Measurements from ENCODE around the gene EDRF1. TPM values are rescaled to one million over a fixed set of nuclear protein-coding genes. Genes with fewer than 3 reads are reported as not detected.

Gene EDRF1
- total and polyA plus RNA-seq, 2 of the 4 experiments (the other 2 are of a cell fraction): 17.0 to 24.9 TPM

- H2BK5ac ChIP-seq (ENCODE audit: low read depth, low read length, poor library complexity, severe bottlenecking): no peak overlapping the region
- DNase-seq: no peak
- no TSS peak for BruUV-seq (replicated peaks)
- no peak overlapping the region for H3K4ac ChIP-seq (ENCODE audit: low read depth, low read length)
- no peak for ATAC-seq (ENCODE audit: low read depth)
- peaks cover 45% of the 10 kb centered on the region for H3K36me3 ChIP-seq (ENCODE audit: control insufficient read depth, insufficient read depth, low read length)
- peaks cover 3% of the 10 kb centered on the region for H3K9me1 ChIP-seq (ENCODE audit: insufficient read depth, low read length)
- no peaks in the 10 kb centered on the region for H3K27me3 ChIP-seq (ENCODE audit: control insufficient read depth, insufficient read depth, low read length)
- no peak overlapping the region for H3K4me2 ChIP-seq (ENCODE audit: low read depth, low read length)
- no peaks in the 10 kb centered on the region for H4K20me1 ChIP-seq (ENCODE audit: insufficient read depth, low read length)
- H3K18ac ChIP-seq (ENCODE audit: low read depth, low read length): no peak overlapping the region
- H4K91ac ChIP-seq (ENCODE audit: insufficient read depth, low read depth, low read length): no peak overlapping the region
- no peak overlapping the region for H2AFZ ChIP-seq (replicated peaks; ENCODE audit: low read length, poor library complexity)
- POLR2A ChIA-PET (ENCODE audit: unreplicated experiment): no interaction called here
- H4K8ac ChIP-seq (ENCODE audit: low read depth in 2 of 2, low read length in 2 of 2): no peak overlapping the region
- no peak overlapping the region for H3K56ac ChIP-seq (ENCODE audit: extremely low read depth, insufficient read depth, low read length)
- H2BK20ac ChIP-seq (ENCODE audit: low read depth, low read length): no peak overlapping the region
- no CpG with 5 or more reads among the region's 14 CpGs for WGBS, 2 experiments (ENCODE audit: extremely low coverage in 2 of 2, insufficient read length in 1 of 2)
- H3K14ac ChIP-seq (replicated peaks; ENCODE audit: low read depth, low read length): no peak overlapping the region
- no peak overlapping the region for H4K5ac ChIP-seq (ENCODE audit: low read depth, low read length)
- H3K27ac ChIP-seq (ENCODE audit: insufficient read depth, low read length): no peak overlapping the region
- no peak overlapping the region for H3K23ac ChIP-seq (ENCODE audit: low read depth, low read length)
- in situ Hi-C loops (cut with MboI; ENCODE audit: low sequenced_read_pairs) (no loop called here), dilution Hi-C loops (cut with HindIII; ENCODE audit: low sequenced_read_pairs, unreplicated experiment) (no loop called here), intact Hi-C loops (cut with micrococcal nuclease) (no loop called here)
- CTCF ChIA-PET: no interaction called here
- H3K9me3 ChIP-seq (ENCODE audit: control insufficient read depth, insufficient read depth, low read length): no peaks in the 10 kb centered on the region
- no peak overlapping the region for H3K4me3 ChIP-seq (ENCODE audit: insufficient read depth, low read depth, low read length)
- H2BK15ac ChIP-seq (ENCODE audit: low read depth, low read length): no peak overlapping the region
- no peak overlapping the region for H2BK120ac ChIP-seq (ENCODE audit: low read depth, low read length)
- H3K79me1 ChIP-seq (ENCODE audit: low read depth in 1 of 2, low read length in 2 of 2): no peaks in the 10 kb centered on the region
- H3K9ac ChIP-seq (ENCODE audit: low read depth, low read length): no peak overlapping the region
- H3K4me1 ChIP-seq (ENCODE audit: control insufficient read depth, insufficient read depth, low read length): no peaks in the 10 kb centered on the region
- TF ChIP-seq, protein P1, sequence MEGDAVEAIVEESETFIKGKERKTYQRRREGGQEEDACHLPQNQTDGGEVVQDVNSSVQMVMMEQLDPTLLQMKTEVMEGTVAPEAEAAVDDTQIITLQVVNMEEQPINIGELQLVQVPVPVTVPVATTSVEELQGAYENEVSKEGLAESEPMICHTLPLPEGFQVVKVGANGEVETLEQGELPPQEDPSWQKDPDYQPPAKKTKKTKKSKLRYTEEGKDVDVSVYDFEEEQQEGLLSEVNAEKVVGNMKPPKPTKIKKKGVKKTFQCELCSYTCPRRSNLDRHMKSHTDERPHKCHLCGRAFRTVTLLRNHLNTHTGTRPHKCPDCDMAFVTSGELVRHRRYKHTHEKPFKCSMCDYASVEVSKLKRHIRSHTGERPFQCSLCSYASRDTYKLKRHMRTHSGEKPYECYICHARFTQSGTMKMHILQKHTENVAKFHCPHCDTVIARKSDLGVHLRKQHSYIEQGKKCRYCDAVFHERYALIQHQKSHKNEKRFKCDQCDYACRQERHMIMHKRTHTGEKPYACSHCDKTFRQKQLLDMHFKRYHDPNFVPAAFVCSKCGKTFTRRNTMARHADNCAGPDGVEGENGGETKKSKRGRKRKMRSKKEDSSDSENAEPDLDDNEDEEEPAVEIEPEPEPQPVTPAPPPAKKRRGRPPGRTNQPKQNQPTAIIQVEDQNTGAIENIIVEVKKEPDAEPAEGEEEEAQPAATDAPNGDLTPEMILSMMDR (conservative IDR thresholded peaks at IDR 0.05; ENCODE audit: low read depth, low read length): no peak
- TF ChIP-seq NFE2L2 (IDR thresholded peaks at IDR 0.05; ENCODE audit: low read depth, low read length) (no peak), MXI1 (IDR thresholded peaks at IDR 0.05; ENCODE audit: borderline replicate concordance, low read depth, low read length) (no peak), FOS (IDR thresholded peaks at IDR 0.05; ENCODE audit: low read depth, low read length) (no peak), SMC3 (IDR thresholded peaks at IDR 0.05; ENCODE audit: low read depth, low read length) (no peak), RAD21 (IDR thresholded peaks at IDR 0.05; ENCODE audit: low read length) (no peak), CEBPB (IDR thresholded peaks at IDR 0.05; ENCODE audit: low read depth, low read length) (0 out of 2 replicates have a peak, but pooled peaks have one; percentile 4)
- TF ChIP-seq, protein P2, sequence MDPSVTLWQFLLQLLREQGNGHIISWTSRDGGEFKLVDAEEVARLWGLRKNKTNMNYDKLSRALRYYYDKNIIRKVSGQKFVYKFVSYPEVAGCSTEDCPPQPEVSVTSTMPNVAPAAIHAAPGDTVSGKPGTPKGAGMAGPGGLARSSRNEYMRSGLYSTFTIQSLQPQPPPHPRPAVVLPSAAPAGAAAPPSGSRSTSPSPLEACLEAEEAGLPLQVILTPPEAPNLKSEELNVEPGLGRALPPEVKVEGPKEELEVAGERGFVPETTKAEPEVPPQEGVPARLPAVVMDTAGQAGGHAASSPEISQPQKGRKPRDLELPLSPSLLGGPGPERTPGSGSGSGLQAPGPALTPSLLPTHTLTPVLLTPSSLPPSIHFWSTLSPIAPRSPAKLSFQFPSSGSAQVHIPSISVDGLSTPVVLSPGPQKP (IDR thresholded peaks at IDR 0.05; ENCODE audit: borderline replicate concordance, low read depth, low read length): no peak
- H2AK9ac ChIP-seq (replicated peaks; ENCODE audit: low read depth, low read length, poor library complexity): no peak overlapping the region
- H2AK5ac ChIP-seq (ENCODE audit: low read depth, low read length): no peak overlapping the region
Measured at GRCh38 chr10:125792342-125793300, 73.1 kb downstream of the EDRF1 start.

Data from IMR-90 (cell line).